Heart left ventricle (tissue), 16 donors: ENCODE results near the gene ALDH18A1. TPM values are rescaled to one million over a fixed set of nuclear protein-coding genes. Genes with fewer than 3 reads are reported as not detected.

Experiments used
- ATAC-seq, 4 donors: fragments of 200-7000 bp; cut with Tn5 transposase; one replicate each; pipeline ENCODE4 v1.9.1; 2020 to 2022; ENCODE audit warnings: moderate library complexity in 4 of 4, mild to moderate bottlenecking in 3 of 4, moderate number of reproducible peaks in 1 of 4
- DNase-seq, 5 donors: peaks; one replicate each; pipeline ENCODE4 v3.0.0-alpha.2; 2020
- H3K27ac ChIP-seq, 12 donors: fragments of 200-600 bp; sonication (generic) in 4 of 12; one replicate each; pipeline versions ENCODE4 v1.5.0 to v1.8.0; 2016 to 2022; ENCODE audit warnings: mild to moderate bottlenecking in 2 of 12
- H3K27me3 ChIP-seq, 9 donors: fragments of 200-600 bp; sonication (generic) in 2 of 9; one replicate each; pipeline versions ENCODE4 v1.5.1 to v1.8.0; 2016 to 2022; ENCODE audit warnings: mild to moderate bottlenecking in 3 of 9
- H3K36me3 ChIP-seq, 9 donors: fragments of 200-600 bp; sonication (generic) in 2 of 9; one replicate each; pipeline versions ENCODE4 v1.5.0 to v1.8.0; 2018 to 2022; ENCODE audit warnings: mild to moderate bottlenecking in 2 of 9
- H3K4me1 ChIP-seq, 12 donors: fragments of 200-600 bp; sonication (generic) in 4 of 12; one replicate each; pipeline versions ENCODE4 v1.5.0 to v1.8.0; 2016 to 2022; ENCODE audit warnings: mild to moderate bottlenecking in 3 of 12
- H3K4me3 ChIP-seq, 12 donors: fragments of 200-600 bp; sonication (generic) in 4 of 12; one replicate each; pipeline versions ENCODE4 v1.5.0 to v1.8.0; 2017 to 2022; ENCODE audit warnings: mild to moderate bottlenecking in 9 of 12, moderate library complexity in 4 of 12
- H3K9me3 ChIP-seq, 12 donors: fragments of 200-600 bp; sonication (generic) in 4 of 12; one replicate each; pipeline versions ENCODE4 v1.5.0 to v1.8.0; 2016 to 2022; ENCODE audit warnings: mild to moderate bottlenecking in 1 of 12
- POLR2A ChIP-seq, 2 donors: fragments of 450-650 bp; IDR thresholded peaks; one replicate each; pipeline ENCODE4 v1.6.1; 2017; ENCODE audit warnings: antibody characterized with exemption in 2 of 2, mild to moderate bottlenecking in 2 of 2, moderate library complexity in 2 of 2
- WGBS, 4 donors: extraction: QIAGEN DNeasy Blood & Tissue Kit in 2 of 4; methylation state at CpG; one replicate each; pipeline versions ENCODE4 v1.1.5 to v1.1.7; 2013 to 2018; 5-methylcytosine and 5-hydroxymethylcytosine counted together
- intact Hi-C, 10 donors: fragments of 100-400 bp; cut with DNase I; formaldehyde crosslinking; loops; one replicate each; pipeline versions ENCODE4 v1.11.1 to v1.14.2; 2022
- polyA plus RNA-seq, 2 donors: library from polyadenylated mRNA; stranded (reverse); fragments of 200-250 nt; gene quantifications; one replicate each; pipeline ENCODE4 v1.2.3, GENCODE V29; 2013
- total RNA-seq, 9 donors: library from RNA; depleted of rRNA in 2 of 9; stranded (reverse); fragments of >200 nt in 2 of 9; fragmentation: NEBNext Ultra II Directional in 3 of 9; extraction: Animal tissue kit (Norgen Biotek cat#: 25700) in 3 of 9; gene quantifications; one replicate each; pipeline versions ENCODE4 v1.1.0 to v1.2.4, GENCODE V29; 2016 to 2023
- TF ChIP-seq, protein P1 (sequence below), 12 donors: fragments of 200-600 bp; sonication (generic) in 4 of 12; IDR thresholded peaks; one replicate each; pipeline versions ENCODE4 v1.5.0 to v1.8.0; 2018 to 2022; ENCODE audit warnings: antibody characterized with exemption in 12 of 12, mild to moderate bottlenecking in 5 of 12
- donor health status: ischemic (EF 13 %, LVEDD 7.1; RV severe dilation, severe dysfunction).
- donor health status: healthy with polysubstance abuse.
- donor health status: DM: no; HTN: yes; CAD: no.
- donor health status: DM: no; HTN: no; CAD: no.
- donor health status: ischemic (EF 25% LVEDD 6.9; RV normal size, moderate dysfunction).
- donor health status: ischemic (EF 25% LVEDD 5.7; RV mildly dilated, moderate dysfunction).
- donor health status: healthy.
- donor health status: DM: yes; HTN: yes; CAD: no.
- donor health status: ischemic (EF 35%, LVEDD 5.7; RV mildly dilated, moderate dysfunction).
- donor health status: nonischemic (EF 11% LVEDD 7.7; RV severe dilation, severe dysfunction).
- donor health status: DM: yes; HTN: yes; CAD: no.
- donor health status: PGD.
- donor health status: ischemic (EF 29% LVEDD 5.4; RV normal size, mild dysfunction).
- donor health status: nonischemic (EF 23%, LVEDD 6.1; RV moderate dilation, normal function).

ALDH18A1 gene
- total and polyA plus RNA-seq, 11 donors = 4.2 to 25.9 (median 12.5) TPM

DNA sequence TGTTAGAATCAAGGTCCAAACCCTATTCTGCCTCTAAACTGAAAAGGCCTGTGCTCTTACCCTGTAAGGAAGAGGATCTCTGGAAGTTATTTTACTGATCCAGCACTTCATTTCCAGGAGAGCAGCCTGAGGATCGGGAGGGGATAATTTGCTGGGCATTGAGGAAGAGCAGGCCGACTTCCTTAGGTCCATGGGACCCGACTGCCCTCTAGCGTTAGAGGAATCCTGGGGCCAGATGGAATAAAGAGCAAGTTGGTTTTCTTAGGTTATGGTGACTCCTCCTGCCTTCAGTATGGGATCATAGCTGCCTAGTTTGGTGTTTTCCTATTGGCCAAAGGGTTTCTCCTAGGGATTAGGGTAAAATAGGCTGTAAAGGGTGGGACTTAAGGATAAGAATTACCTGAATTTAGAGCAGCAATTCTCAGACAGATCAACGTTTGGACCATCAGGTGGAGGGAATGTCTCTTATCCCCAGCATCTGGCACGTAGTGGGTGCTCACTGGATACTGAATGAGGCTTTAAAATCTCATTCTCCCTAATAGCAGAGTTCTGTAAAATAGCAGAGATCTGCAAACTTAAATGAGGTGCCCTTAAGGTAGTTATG lies 55.3 kb downstream of the ALDH18A1 start:
- WGBS, 4 donors = 20 to 26% (median 25%) methylated on average over 6 of the region's 6 CpGs

DNA sequence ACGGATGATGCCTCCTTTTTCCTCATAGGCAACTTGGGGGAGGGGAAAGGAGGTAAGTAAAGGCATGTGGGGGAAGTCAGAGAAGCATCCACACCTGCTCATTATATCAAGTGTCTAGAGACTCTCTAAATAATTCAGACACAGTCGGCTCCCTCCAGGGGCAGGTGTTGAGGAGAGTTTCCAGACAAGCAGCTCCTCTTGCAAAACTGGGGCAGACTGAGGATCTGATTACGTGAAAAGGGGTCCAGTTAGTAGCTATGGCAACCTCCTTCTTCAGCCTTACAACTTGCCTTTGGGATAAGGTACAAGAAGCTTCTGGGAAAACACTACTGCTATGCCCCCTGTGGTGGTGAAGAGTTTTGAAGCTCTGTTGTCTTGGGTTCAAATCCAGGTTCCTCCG lies 56.4 kb downstream of the ALDH18A1 start:
- no peak for TF ChIP-seq POLR2A (IDR thresholded peaks at IDR 0.05)
- TF ChIP-seq, protein P1, sequence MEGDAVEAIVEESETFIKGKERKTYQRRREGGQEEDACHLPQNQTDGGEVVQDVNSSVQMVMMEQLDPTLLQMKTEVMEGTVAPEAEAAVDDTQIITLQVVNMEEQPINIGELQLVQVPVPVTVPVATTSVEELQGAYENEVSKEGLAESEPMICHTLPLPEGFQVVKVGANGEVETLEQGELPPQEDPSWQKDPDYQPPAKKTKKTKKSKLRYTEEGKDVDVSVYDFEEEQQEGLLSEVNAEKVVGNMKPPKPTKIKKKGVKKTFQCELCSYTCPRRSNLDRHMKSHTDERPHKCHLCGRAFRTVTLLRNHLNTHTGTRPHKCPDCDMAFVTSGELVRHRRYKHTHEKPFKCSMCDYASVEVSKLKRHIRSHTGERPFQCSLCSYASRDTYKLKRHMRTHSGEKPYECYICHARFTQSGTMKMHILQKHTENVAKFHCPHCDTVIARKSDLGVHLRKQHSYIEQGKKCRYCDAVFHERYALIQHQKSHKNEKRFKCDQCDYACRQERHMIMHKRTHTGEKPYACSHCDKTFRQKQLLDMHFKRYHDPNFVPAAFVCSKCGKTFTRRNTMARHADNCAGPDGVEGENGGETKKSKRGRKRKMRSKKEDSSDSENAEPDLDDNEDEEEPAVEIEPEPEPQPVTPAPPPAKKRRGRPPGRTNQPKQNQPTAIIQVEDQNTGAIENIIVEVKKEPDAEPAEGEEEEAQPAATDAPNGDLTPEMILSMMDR (IDR thresholded peaks at IDR 0.05) = no peak
- DNase-seq = no peak
- 79 to 84% (median 81%) methylated on average over 4 of the region's 4 CpGs for WGBS, 4 donors
- Histone ChIP-seq H3K27ac (no peak overlapping the region), H3K4me3 (no peak overlapping the region), H3K4me1 (peaks cover 0 to 24% (median 7%) of the 10 kb centered on the region in 12 donors), H3K27me3 (no peaks in the 10 kb centered on the region), H3K36me3 (peaks cover 0 to 4% (median 0%) of the 10 kb centered on the region in 9 donors), H3K9me3 (peaks cover 0 to 6% (median 0%) of the 10 kb centered on the region in 12 donors)
- intact Hi-C loops = loop anchor here in 9 of 10 donors (2.0 to 10.0 kb wide), 6 partner anchors 38 to 355 kb away; partner anchors contain the start of gene SORBS1 (in 2 of the 9)
- ATAC-seq = no peak

More for the DNA sequence above, 55.3 kb downstream of the ALDH18A1 start:
- Histone ChIP-seq H3K4me3 (no peak overlapping the region), H3K4me1 (peaks cover 0 to 33% (median 12%) of the 10 kb centered on the region in 12 donors), H3K27ac (peak overlapping the region in 5 of 12 donors; percentile 26 to 79 (median 48)), H3K9me3 (peaks cover 0 to 6% (median 0%) of the 10 kb centered on the region in 12 donors), H3K36me3 (peaks cover 0 to 13% (median 0%) of the 10 kb centered on the region in 9 donors), H3K27me3 (no peaks in the 10 kb centered on the region)
- TF ChIP-seq POLR2A (IDR thresholded peaks at IDR 0.05) = no peak
- TF ChIP-seq, protein P1 (IDR thresholded peaks at IDR 0.05) = peak; percentile 86 to 99 (median 96)
- ATAC-seq (peak; percentile 66 to 91 (median 86)), DNase-seq (peak; percentile 70 to 83 (median 79))
- intact Hi-C loops = loop anchor here (1.0 to 10.0 kb wide), 8 partner anchors 39 to 356 kb away; partner anchors contain the start of gene SORBS1 (in 2 of the 10)

DNA sequence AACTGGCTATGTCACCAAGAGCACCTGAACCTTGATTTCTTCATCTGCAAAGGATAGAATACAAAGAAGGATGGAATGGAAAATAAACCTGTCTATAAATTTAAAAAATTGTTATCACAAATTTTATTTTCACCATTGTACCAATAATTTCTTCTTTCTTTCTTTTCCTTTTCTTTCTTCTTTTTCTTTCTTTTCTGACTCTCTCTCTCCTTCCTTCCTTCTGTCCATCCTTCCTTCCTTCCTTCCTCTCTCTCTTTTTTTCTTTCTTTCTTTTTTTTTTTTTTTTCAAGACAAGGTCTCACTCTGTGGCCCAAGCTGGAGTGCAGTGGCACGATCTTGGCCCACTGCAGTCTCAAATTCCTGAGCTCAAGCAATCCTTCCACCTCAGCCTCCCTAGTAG lies 58.7 kb downstream of the ALDH18A1 start:
- H3K4me1 ChIP-seq = peaks cover 0 to 12% (median 3%) of the 10 kb centered on the region in 12 donors
- H3K4me3 ChIP-seq = no peak overlapping the region
- intact Hi-C loops = no loop called here
- 87 to 100% (median 90%) methylated on average over 1 of the region's 1 CpG for WGBS, 4 donors
- ATAC-seq (no peak), DNase-seq (no peak)
- H3K27ac ChIP-seq = no peak overlapping the region
- H3K9me3 ChIP-seq = peaks cover 0 to 6% (median 0%) of the 10 kb centered on the region in 12 donors
- no peaks in the 10 kb centered on the region for H3K27me3 ChIP-seq
- TF ChIP-seq POLR2A (IDR thresholded peaks at IDR 0.05) = no peak
- TF ChIP-seq, protein P1 (IDR thresholded peaks at IDR 0.05) = no peak
- no peaks in the 10 kb centered on the region for H3K36me3 ChIP-seq

DNA sequence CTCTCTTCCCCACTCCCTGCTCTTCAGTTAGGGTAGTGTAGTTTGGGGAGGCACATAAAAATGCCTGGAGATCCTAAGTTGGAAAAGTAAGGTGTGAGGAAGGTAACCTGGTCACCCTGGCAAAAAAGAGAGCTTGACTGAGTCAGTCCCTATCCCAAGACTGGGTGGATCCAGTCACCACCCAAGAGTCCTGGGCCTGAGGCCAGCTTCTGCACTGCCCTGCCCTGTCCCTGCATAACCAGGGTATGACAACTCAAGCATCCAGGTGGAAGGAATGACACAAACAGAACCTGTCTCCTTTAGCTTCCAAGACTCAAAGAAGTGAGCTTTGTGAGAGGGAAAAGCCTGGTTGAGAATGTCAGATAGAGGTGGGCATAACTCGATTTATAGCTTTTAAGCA lies 68.5 kb downstream of the ALDH18A1 start:
- intact Hi-C loops = no loop called here
- Histone ChIP-seq H3K36me3 (no peaks in the 10 kb centered on the region), H3K27ac (no peak overlapping the region), H3K4me3 (no peak overlapping the region), H3K9me3 (no peaks in the 10 kb centered on the region), H3K27me3 (peaks cover 0 to 4% (median 0%) of the 10 kb centered on the region in 9 donors), H3K4me1 (no peaks in the 10 kb centered on the region)
- 94 to 100% (median 95%) methylated on average over 1 of the region's 1 CpG for WGBS, 4 donors
- ATAC-seq (peak in 1 of 4 donors; percentile 34), DNase-seq (no peak)
- TF ChIP-seq, protein P1 (IDR thresholded peaks at IDR 0.05) = no peak
- TF ChIP-seq POLR2A (IDR thresholded peaks at IDR 0.05) = no peak
